ENCODE measurements around the gene PCDHGA1.

- TF ChIP-seq CTCF (IDR thresholded peaks at IDR 0.05; ENCODE audit: poor library complexity) (no peak), EZH2phosphoT487 (IDR thresholded peaks at IDR 0.05; ENCODE audit: low read depth, severe bottlenecking, unreplicated experiment) (no peak)
Observed at GRCh38 chr5:141393267-141393666, 63.0 kb downstream of the PCDHGA1 start.

Measured in hepatocyte (in vitro differentiated cells).